Activated CD4-positive, alpha-beta memory T cell treated with anti-CD3 and anti-CD28 coated beads, Interleukin-2, amount 10 ng/mL, durations not matched to agents 7 days and 5 days (primary cell): ENCODE data around the gene NSUN2. TPM values are rescaled to one million over a fixed set of nuclear protein-coding genes. Genes with fewer than 3 reads are reported as not detected.
"Not testable (repeated sequence)": the region's sequence is repeated elsewhere in the genome, so short reads cannot be mapped to it uniquely, and the experiment has no call there.

ENCODE experiments used
- CTCF ChIA-PET: fragments of 350-600 bp; sonication (Branson Sonifier 250); formaldehyde crosslinking; loops from one replicate; lab custom pipeline; 2021; ENCODE audit warnings: antibody characterized with exemption, inconsistent platforms; lab: Charles Lee
- POLR2A ChIA-PET: fragments of 350-600 bp; sonication (Branson Sonifier 250); formaldehyde crosslinking; loops from one replicate; lab custom pipeline; 2021; ENCODE audit warnings: antibody characterized with exemption; lab: Charles Lee
- DNase-seq: peaks from one replicate; pipeline ENCODE4 v3.0.0-alpha.2; 2020
- H3K27ac Mint-ChIP-seq: one replicate; pipeline ENCODE4 v1.8.0; 2021; ENCODE audit warnings: mild to moderate bottlenecking, mixed read lengths
- H3K27me3 Mint-ChIP-seq: one replicate; pipeline ENCODE4 v1.8.0; 2021; ENCODE audit warnings: mixed read lengths
- H3K36me3 Mint-ChIP-seq: one replicate; pipeline ENCODE4 v1.8.0; 2021; ENCODE audit warnings: low read depth, mixed read lengths
- H3K4me1 Mint-ChIP-seq: one replicate; pipeline ENCODE4 v1.8.0; 2021; ENCODE audit warnings: mixed read lengths
- H3K4me3 Mint-ChIP-seq: one replicate; pipeline ENCODE4 v1.8.0; 2021; ENCODE audit warnings: mild to moderate bottlenecking, mixed read lengths
- H3K9me3 Mint-ChIP-seq: one replicate; pipeline ENCODE4 v1.8.0; 2021; ENCODE audit warnings: mixed read lengths
- total RNA-seq, 2 experiments: library from RNA; stranded (reverse); gene quantifications; one replicate each; pipeline ENCODE4 v1.2.3, GENCODE V29; 2021

The NSUN2 gene
- 10 to 100 TPM; 63.5 to 73.3 TPM for total RNA-seq

- Mint-ChIP-seq H3K4me1 (peaks cover 64% of the 10 kb centered on the region), H3K27ac (peak within 1 kb of the TSS; percentile 93), H3K4me3 (peak within 1 kb of the TSS; percentile 96), H3K27me3 (no peaks in the 10 kb centered on the region), H3K36me3 (peaks cover 51% of the 10 kb centered on the region), H3K9me3 (no peaks in the 10 kb centered on the region)
- DNase-seq: peak; percentile 93
- ChIA-PET POLR2A (interaction anchor here (0.7 to 5.5 kb wide), 24 partner anchors 9 to 1239 kb away, joined by 3 to 63 read pairs (median 4); partner anchors contain the start of genes ICE1, MED10 and TENT4A), CTCF (interaction anchor here (0.9 to 2.2 kb wide), 7 partner anchors 79 to 254 kb away, joined by 3 to 13 read pairs (median 4); partner anchors contain the start of gene MED10)
Observed at GRCh38 chr5:6632888-6633468, at the start of gene NSUN2, which contains the start of gene SRD5A1. TSS of gene NSUN2 (minus strand) at chr5:6633044. CDS start at chr5:6632979, 65 bp downstream. TSS of gene SRD5A1 (plus strand) at chr5:6633440. CDS start at chr5:6633577, 137 bp downstream.

DNA sequence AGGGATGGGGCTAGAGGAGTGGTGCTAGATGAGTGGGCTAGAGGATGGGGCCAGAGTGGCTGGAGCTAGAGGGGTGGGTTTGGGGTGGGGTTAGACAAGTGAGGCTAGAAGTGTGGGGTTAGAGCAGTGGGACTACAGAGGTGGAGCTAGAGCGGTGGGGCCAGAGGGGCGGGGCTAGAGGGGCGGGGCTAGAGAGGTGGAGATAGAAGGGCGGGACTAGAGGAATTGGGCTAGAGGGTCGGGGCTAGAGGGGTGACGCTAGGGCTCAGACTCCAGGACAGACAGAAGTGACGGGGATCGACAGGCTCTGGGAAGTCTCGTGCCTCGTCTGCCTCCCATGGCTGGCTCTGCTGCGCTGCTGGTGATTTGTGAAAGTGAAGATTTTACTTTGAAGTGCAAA is 49.4 kb upstream of the NSUN2 start:
- Mint-ChIP-seq H3K4me3 (no peak overlapping the region), H3K27ac (no peak overlapping the region), H3K36me3 (no peaks in the 10 kb centered on the region), H3K4me1 (no peaks in the 10 kb centered on the region), H3K27me3 (peaks cover 27% of the 10 kb centered on the region), H3K9me3 (no peaks in the 10 kb centered on the region)
- POLR2A ChIA-PET: interaction anchor here (0.9 kb wide), 1 partner anchor 13 kb away, joined by 3 read pairs; no protein-coding TSS in a partner anchor
- CTCF ChIA-PET: no interaction called here
- no peak for DNase-seq

- Mint-ChIP-seq H3K4me1 (no peaks in the 10 kb centered on the region), H3K9me3 (no peaks in the 10 kb centered on the region), H3K27me3 (peaks cover 25% of the 10 kb centered on the region), H3K36me3 (no peaks in the 10 kb centered on the region), H3K27ac (no peak overlapping the region), H3K4me3 (no peak overlapping the region)
- CTCF ChIA-PET: no interaction called here
- DNase-seq: no peak
- POLR2A ChIA-PET: interaction anchor here (0.9 kb wide), 1 partner anchor 12 kb away, joined by 3 read pairs; no protein-coding TSS in a partner anchor
Observed at GRCh38 chr5:6681682-6682081, 48.8 kb upstream of the NSUN2 start.

GRCh38 chr5:6680922-6681321 is 48.1 kb upstream of the NSUN2 start:
- CTCF ChIA-PET: no interaction called here
- Mint-ChIP-seq H3K27ac (no peak overlapping the region), H3K27me3 (peaks cover 18% of the 10 kb centered on the region), H3K36me3 (no peaks in the 10 kb centered on the region), H3K9me3 (no peaks in the 10 kb centered on the region), H3K4me3 (no peak overlapping the region), H3K4me1 (no peaks in the 10 kb centered on the region)
- POLR2A ChIA-PET: no interaction called here
- no peak for DNase-seq

DNA sequence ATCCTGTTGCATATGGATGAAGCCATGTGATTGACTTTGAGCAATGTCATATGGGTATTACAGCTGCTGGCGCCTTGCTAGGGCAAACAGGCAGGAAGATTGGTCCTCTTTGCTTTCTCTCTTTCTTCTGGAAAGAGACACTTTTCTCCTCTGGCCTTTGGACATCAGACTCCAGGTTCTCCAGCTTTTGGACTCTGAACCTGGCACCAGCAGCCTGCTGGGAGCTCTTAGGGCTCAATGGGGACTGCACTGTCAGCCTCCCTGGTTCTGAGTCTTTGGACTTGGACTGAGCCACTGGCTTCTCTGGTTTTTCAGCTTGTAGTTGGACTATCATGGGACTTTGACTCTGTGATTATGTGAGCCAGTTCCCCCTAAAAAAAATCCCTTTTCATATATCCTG is 45.5 kb upstream of the NSUN2 start:
- H3K27ac Mint-ChIP-seq: no peak overlapping the region
- H3K9me3 Mint-ChIP-seq: no peaks in the 10 kb centered on the region
- CTCF ChIA-PET: no interaction called here
- peaks cover 5% of the 10 kb centered on the region for H3K27me3 Mint-ChIP-seq
- H3K4me1 Mint-ChIP-seq: no peaks in the 10 kb centered on the region
- POLR2A ChIA-PET: no interaction called here
- H3K4me3 Mint-ChIP-seq: no peak overlapping the region
- DNase-seq: no peak
- no peaks in the 10 kb centered on the region for H3K36me3 Mint-ChIP-seq

DNA sequence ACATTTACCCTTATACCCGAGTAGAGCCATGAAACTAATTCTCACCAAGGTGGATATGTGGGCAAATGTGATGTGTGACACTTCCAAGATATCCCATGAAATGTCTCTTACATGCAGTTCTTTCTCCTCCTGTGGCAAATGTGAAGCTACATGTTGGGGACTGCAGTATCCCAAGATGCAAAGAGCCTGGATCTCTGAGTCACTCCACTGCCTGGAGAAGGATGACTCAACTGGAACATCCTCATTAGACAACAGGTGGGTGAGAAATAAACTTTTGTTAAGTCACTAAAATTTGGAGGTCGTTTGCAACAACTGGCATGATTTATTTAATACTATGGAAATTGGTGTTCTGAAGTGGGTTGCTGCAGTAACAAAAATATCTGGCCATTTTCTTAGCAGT is 43.9 kb upstream of the NSUN2 start:
- Mint-ChIP-seq H3K4me1 (no peaks in the 10 kb centered on the region), H3K27me3 (peaks cover 2% of the 10 kb centered on the region), H3K4me3 (no peak overlapping the region), H3K36me3 (no peaks in the 10 kb centered on the region), H3K9me3 (no peaks in the 10 kb centered on the region), H3K27ac (no peak overlapping the region)
- no peak for DNase-seq
- ChIA-PET CTCF (no interaction called here), POLR2A (no interaction called here)

DNA sequence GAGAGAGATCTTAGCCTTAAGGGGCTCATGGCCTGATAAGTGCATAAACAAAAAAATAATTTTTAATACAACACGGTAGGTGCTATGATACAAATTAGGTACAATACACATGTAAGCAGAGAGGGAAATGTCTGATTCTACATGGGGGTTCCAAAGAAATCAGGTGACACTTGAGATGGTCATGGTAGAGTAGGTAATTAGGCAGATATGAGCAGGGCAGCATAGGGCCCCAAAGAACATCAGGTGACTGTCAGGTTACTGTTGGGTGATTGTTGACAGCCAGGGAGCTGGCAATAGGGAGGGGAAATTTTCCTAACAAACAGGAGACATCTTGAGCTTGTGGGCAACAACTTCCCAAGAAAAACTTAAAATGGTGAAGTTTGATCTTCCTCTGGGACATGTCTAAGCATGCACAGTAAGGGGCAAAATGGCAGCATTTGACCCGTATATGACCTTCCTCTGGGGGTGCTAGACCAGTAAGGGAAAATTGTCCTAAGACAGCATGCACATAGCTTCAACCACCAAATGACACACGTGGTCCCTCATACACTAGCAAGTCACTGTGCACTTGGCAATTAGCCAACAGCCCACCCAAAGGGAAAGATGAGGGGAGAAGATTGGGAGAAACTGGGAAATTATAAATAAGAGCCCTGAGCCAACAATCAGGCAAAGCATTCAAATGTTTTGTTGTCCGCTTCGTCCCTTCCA is 43.1 kb upstream of the NSUN2 start:
- Mint-ChIP-seq H3K9me3 (no peaks in the 10 kb centered on the region), H3K36me3 (peaks cover 5% of the 10 kb centered on the region), H3K4me1 (no peaks in the 10 kb centered on the region), H3K27me3 (no peaks in the 10 kb centered on the region), H3K4me3 (no peak overlapping the region), H3K27ac (no peak overlapping the region)
- no peak for DNase-seq
- ChIA-PET POLR2A (no interaction called here), CTCF (no interaction called here)

DNA sequence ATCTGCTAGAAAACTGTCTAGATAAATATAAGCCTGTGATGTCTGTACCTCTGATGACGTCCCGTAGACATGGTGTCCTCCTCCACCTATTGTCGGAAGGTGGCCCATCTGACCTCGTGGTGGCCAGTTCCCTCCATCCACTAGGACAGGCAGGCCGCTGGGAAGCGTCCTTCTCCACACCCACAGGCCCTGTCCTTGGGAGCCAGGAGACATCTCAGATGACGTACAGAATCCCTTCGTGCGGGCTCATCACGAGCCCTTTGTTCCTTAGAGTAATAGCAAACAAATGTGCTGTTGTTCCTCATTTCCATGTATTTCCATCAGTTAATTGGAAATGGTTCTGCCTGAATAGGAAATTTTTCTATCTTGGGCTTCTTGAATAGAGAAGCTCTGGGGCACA is 42.0 kb upstream of the NSUN2 start:
- Mint-ChIP-seq H3K27me3 (no peaks in the 10 kb centered on the region), H3K9me3 (no peaks in the 10 kb centered on the region), H3K36me3 (peaks cover 11% of the 10 kb centered on the region), H3K27ac (no peak overlapping the region), H3K4me3 (no peak overlapping the region), H3K4me1 (no peaks in the 10 kb centered on the region)
- DNase-seq: no peak
- CTCF ChIA-PET: no interaction called here
- POLR2A ChIA-PET: no interaction called here

GRCh38 chr5:6674421-6674820 is 41.6 kb upstream of the NSUN2 start:
- ChIA-PET POLR2A (no interaction called here), CTCF (no interaction called here)
- no peaks in the 10 kb centered on the region for H3K9me3 Mint-ChIP-seq
- H3K4me1 Mint-ChIP-seq: no peaks in the 10 kb centered on the region
- peaks cover 13% of the 10 kb centered on the region for H3K36me3 Mint-ChIP-seq
- H3K27me3 Mint-ChIP-seq: no peaks in the 10 kb centered on the region
- DNase-seq: no peak
- H3K4me3 Mint-ChIP-seq: no peak overlapping the region
- H3K27ac Mint-ChIP-seq: no peak overlapping the region

DNA sequence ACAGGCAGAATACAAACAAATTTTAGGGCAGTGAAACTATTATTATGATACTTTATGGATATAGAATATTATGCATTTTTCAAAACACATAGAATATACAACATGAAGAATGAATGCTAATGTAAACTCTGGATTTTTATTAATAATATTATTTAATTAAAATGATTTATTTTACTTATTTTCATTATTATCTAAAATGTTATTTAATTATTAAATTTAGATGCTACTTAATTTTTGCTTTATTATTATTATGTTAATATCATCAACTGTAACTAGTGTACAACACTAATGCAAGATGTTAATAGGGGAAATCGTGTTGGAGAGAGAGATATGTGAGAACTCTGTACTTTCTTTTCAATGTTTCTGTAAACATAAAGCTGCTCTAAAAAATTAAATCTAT is 41.1 kb upstream of the NSUN2 start:
- Mint-ChIP-seq H3K9me3 (no peaks in the 10 kb centered on the region), H3K36me3 (peaks cover 13% of the 10 kb centered on the region), H3K4me1 (no peaks in the 10 kb centered on the region), H3K4me3 (no peak overlapping the region), H3K27me3 (no peaks in the 10 kb centered on the region), H3K27ac (no peak overlapping the region)
- ChIA-PET POLR2A (interaction anchor here (0.6 kb wide), 1 partner anchor 71 kb away, joined by 3 read pairs; no protein-coding TSS in a partner anchor), CTCF (no interaction called here)
- no peak for DNase-seq

GRCh38 chr5:6673031-6673430 is 40.2 kb upstream of the NSUN2 start:
- Mint-ChIP-seq H3K36me3 (peaks cover 13% of the 10 kb centered on the region), H3K27me3 (no peaks in the 10 kb centered on the region), H3K4me1 (no peaks in the 10 kb centered on the region), H3K27ac (no peak overlapping the region), H3K9me3 (no peaks in the 10 kb centered on the region), H3K4me3 (no peak overlapping the region)
- no peak for DNase-seq
- ChIA-PET CTCF (no interaction called here), POLR2A (no interaction called here)

DNA sequence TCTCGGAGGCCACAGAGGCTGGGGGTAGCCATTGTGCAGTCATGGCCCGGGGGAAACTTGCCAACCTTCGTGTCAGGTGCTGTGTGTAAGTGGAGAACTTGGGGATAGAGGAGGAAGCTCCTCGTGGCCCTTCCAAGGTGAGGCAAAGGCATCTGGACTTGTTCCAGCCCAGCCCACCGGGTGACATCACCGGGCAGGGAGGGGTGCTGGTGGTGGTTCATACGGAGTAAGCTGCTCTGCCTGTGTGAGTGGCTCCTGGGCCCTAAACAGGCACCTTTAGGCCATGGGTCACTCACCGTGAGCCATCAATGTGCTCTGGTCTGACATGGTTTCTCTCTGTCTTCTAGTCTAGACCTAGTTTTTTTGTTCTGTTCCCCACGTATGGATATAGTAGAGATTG is 35.9 kb upstream of the NSUN2 start:
- H3K36me3 Mint-ChIP-seq: peaks cover 16% of the 10 kb centered on the region
- H3K27ac Mint-ChIP-seq, H3K4me1 Mint-ChIP-seq, DNase-seq, H3K9me3 Mint-ChIP-seq, H3K27me3 Mint-ChIP-seq, POLR2A ChIA-PET, CTCF ChIA-PET, H3K4me3 Mint-ChIP-seq: not testable (repeated sequence)

- Mint-ChIP-seq H3K27ac (no peak overlapping the region), H3K27me3 (no peaks in the 10 kb centered on the region), H3K9me3 (no peaks in the 10 kb centered on the region), H3K4me1 (no peaks in the 10 kb centered on the region), H3K36me3 (peaks cover 16% of the 10 kb centered on the region), H3K4me3 (no peak overlapping the region)
- ChIA-PET POLR2A (no interaction called here), CTCF (no interaction called here)
- DNase-seq: no peak
Observed at GRCh38 chr5:6667648-6668047, 34.8 kb upstream of the NSUN2 start.
